ENCODE data around the gene ULK3.

- TF ChIP-seq POLR2A (IDR thresholded peaks at IDR 0.05; ENCODE audit: low read depth, low read length) = no peak
- TF ChIP-seq, protein P1, sequence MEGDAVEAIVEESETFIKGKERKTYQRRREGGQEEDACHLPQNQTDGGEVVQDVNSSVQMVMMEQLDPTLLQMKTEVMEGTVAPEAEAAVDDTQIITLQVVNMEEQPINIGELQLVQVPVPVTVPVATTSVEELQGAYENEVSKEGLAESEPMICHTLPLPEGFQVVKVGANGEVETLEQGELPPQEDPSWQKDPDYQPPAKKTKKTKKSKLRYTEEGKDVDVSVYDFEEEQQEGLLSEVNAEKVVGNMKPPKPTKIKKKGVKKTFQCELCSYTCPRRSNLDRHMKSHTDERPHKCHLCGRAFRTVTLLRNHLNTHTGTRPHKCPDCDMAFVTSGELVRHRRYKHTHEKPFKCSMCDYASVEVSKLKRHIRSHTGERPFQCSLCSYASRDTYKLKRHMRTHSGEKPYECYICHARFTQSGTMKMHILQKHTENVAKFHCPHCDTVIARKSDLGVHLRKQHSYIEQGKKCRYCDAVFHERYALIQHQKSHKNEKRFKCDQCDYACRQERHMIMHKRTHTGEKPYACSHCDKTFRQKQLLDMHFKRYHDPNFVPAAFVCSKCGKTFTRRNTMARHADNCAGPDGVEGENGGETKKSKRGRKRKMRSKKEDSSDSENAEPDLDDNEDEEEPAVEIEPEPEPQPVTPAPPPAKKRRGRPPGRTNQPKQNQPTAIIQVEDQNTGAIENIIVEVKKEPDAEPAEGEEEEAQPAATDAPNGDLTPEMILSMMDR (conservative IDR thresholded peaks at IDR 0.05; ENCODE audit: low read depth, low read length) = no peak
- TF ChIP-seq RFX5 (IDR thresholded peaks at IDR 0.05; ENCODE audit: low read depth, low read length) = no peak
- TF ChIP-seq, protein P2, sequence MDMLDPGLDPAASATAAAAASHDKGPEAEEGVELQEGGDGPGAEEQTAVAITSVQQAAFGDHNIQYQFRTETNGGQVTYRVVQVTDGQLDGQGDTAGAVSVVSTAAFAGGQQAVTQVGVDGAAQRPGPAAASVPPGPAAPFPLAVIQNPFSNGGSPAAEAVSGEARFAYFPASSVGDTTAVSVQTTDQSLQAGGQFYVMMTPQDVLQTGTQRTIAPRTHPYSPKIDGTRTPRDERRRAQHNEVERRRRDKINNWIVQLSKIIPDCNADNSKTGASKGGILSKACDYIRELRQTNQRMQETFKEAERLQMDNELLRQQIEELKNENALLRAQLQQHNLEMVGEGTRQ (IDR thresholded peaks at IDR 0.05; ENCODE audit: low read depth, low read length) = no peak
These were observed 30.9 kb upstream of the ULK3 start for GRCh38 chr15:74873756-74874424.

Data from IMR-90 (cell line).